IMR-90 (cell line): Measurements from ENCODE around the gene CFC1B. TPM values are rescaled to one million over a fixed set of nuclear protein-coding genes. Genes with fewer than 3 reads are reported as not detected.
"Not testable (repeated sequence)": the region's sequence is repeated elsewhere in the genome, so short reads cannot be mapped to it uniquely, and the experiment has no call there.

Experiments used
- ATAC-seq: fragments of 200-7000 bp; cut with Tn5 transposase; 2 replicates; pipeline ENCODE4 v1.9.1; 2020; ENCODE audit warnings: low read depth, mild to moderate bottlenecking, moderate library complexity
- BruUV-seq: library from RNA; stranded (reverse); fragments of 400-500 nt; replicated peaks from 2 replicates; lab custom pipeline; 2021; lab: Mats Ljungman, UMichigan
- CTCF ChIA-PET: fragments of 300-600 bp; formaldehyde crosslinking; extraction: SDS; loops from one replicate; lab custom pipeline; 2021; ENCODE audit warnings: antibody characterized with exemption; lab: Yijun Ruan, JAX
- POLR2A ChIA-PET: fragments of 300-600 bp; sonication (Branson Sonifier 250); formaldehyde crosslinking; loops from one replicate; lab custom pipeline; 2022; ENCODE audit warnings: antibody characterized with exemption; ENCODE audit not compliant: unreplicated experiment; lab: Charles Lee
- DNase-seq: peaks from one replicate; pipeline ENCODE4 v3.0.0; 2013
- H2AFZ ChIP-seq: replicated peaks from 2 replicates; pipeline ENCODE3; 2013; ENCODE audit warnings: low read length, mild to moderate bottlenecking; ENCODE audit not compliant: poor library complexity
- H2AK5ac ChIP-seq: 2 replicates; pipeline ENCODE4 v1.6.1; 2013; ENCODE audit warnings: low read depth, low read length, inconsistent platforms
- H2AK9ac ChIP-seq: replicated peaks from 2 replicates; pipeline ENCODE3; 2013; ENCODE audit warnings: mild to moderate bottlenecking, low read depth, low read length, moderate library complexity; ENCODE audit not compliant: poor library complexity
- H2BK120ac ChIP-seq: 2 replicates; pipeline ENCODE4 v1.6.1; 2013; ENCODE audit warnings: low read depth, low read length, inconsistent platforms
- H2BK15ac ChIP-seq: 3 replicates; pipeline ENCODE4 v1.6.1; 2013; ENCODE audit warnings: low read depth, low read length, inconsistent platforms
- H2BK20ac ChIP-seq: 2 replicates; pipeline ENCODE4 v1.6.1; 2013; ENCODE audit warnings: low read depth, mild to moderate bottlenecking, inconsistent platforms, low read length, moderate library complexity
- H2BK5ac ChIP-seq: 2 replicates; pipeline ENCODE4 v1.6.1; 2013; ENCODE audit warnings: mild to moderate bottlenecking, low read depth, low read length, inconsistent platforms; ENCODE audit not compliant: poor library complexity, severe bottlenecking
- H3K14ac ChIP-seq: replicated peaks from 2 replicates; pipeline ENCODE4 v1.6.1; 2013; ENCODE audit warnings: low read depth, low read length, inconsistent platforms
- H3K18ac ChIP-seq: 2 replicates; pipeline ENCODE4 v1.6.1; 2013; ENCODE audit warnings: low read depth, low read length, control low read depth
- H3K23ac ChIP-seq: 2 replicates; pipeline ENCODE4 v1.6.1; 2013; ENCODE audit warnings: low read depth, low read length, inconsistent platforms
- H3K27ac ChIP-seq: 2 replicates; pipeline ENCODE4 v1.5.1; 2013; ENCODE audit warnings: mild to moderate bottlenecking, control low read depth, low read length; ENCODE audit not compliant: insufficient read depth
- H3K27me3 ChIP-seq: 2 replicates; pipeline ENCODE4 v1.6.1; 2013; ENCODE audit warnings: low read length; ENCODE audit not compliant: control insufficient read depth, insufficient read depth
- H3K36me3 ChIP-seq: 2 replicates; pipeline ENCODE4 v1.6.1; 2013; ENCODE audit warnings: low read length, mixed read lengths; ENCODE audit not compliant: control insufficient read depth, insufficient read depth
- H3K4ac ChIP-seq: 2 replicates; pipeline ENCODE4 v1.6.1; 2013; ENCODE audit warnings: low read depth, low read length, inconsistent platforms
- H3K4me1 ChIP-seq: 2 replicates; pipeline ENCODE4 v1.6.1; 2013; ENCODE audit warnings: low read length, mixed read lengths; ENCODE audit not compliant: control insufficient read depth, insufficient read depth
- H3K4me2 ChIP-seq: 2 replicates; pipeline ENCODE4 v1.6.1; 2013; ENCODE audit warnings: low read depth, mild to moderate bottlenecking, control low read depth, low read length, moderate library complexity
- H3K4me3 ChIP-seq: 2 replicates; pipeline ENCODE4 v1.5.1; 2013; ENCODE audit warnings: low read depth, mild to moderate bottlenecking, control low read depth, low read length, moderate library complexity; ENCODE audit not compliant: insufficient read depth
- H3K56ac ChIP-seq: 2 replicates; pipeline ENCODE4 v1.6.1; 2013; ENCODE audit warnings: low read length, inconsistent platforms; ENCODE audit not compliant: insufficient read depth; ENCODE audit errors: extremely low read depth
- H3K79me1 ChIP-seq, 2 experiments: 2 replicates each; pipeline ENCODE4 v1.6.1; 2013; ENCODE audit warnings: low read length in 2 of 2, inconsistent platforms in 1 of 2, low read depth in 1 of 2
- H3K9ac ChIP-seq: 2 replicates; pipeline ENCODE4 v1.6.1; 2013; ENCODE audit warnings: low read depth, low read length, control low read depth
- H3K9me1 ChIP-seq: 2 replicates; pipeline ENCODE4 v1.6.1; 2013; ENCODE audit warnings: low read length, inconsistent platforms; ENCODE audit not compliant: insufficient read depth
- H3K9me3 ChIP-seq: 2 replicates; pipeline ENCODE4 v1.6.1; 2013; ENCODE audit warnings: low read length; ENCODE audit not compliant: control insufficient read depth, insufficient read depth
- H4K20me1 ChIP-seq: 2 replicates; pipeline ENCODE4 v1.6.1; 2013; ENCODE audit warnings: low read length, inconsistent platforms; ENCODE audit not compliant: insufficient read depth
- H4K5ac ChIP-seq: 2 replicates; pipeline ENCODE4 v1.6.1; 2013; ENCODE audit warnings: mild to moderate bottlenecking, low read depth, low read length, control low read depth
- H4K8ac ChIP-seq, 2 experiments: 2 replicates each; pipeline ENCODE4 v1.6.1; 2013; ENCODE audit warnings: low read depth in 2 of 2, low read length in 2 of 2, control low read depth in 1 of 2, inconsistent platforms in 1 of 2
- H4K91ac ChIP-seq: 2 replicates; pipeline ENCODE4 v1.6.1; 2013; ENCODE audit warnings: low read depth, low read length, inconsistent platforms; ENCODE audit not compliant: insufficient read depth
- WGBS, 2 experiments: methylation state at CpG; one replicate each; pipeline versions ENCODE4 v1.1.5 to v1.1.7; 2013; ENCODE audit warnings: missing lambda C conversion rate in 2 of 2; ENCODE audit not compliant: insufficient read length in 1 of 2; ENCODE audit errors: extremely low coverage in 2 of 2; 5-methylcytosine and 5-hydroxymethylcytosine counted together
- dilution Hi-C: fragments of 300-500 bp; cut with HindIII; formaldehyde crosslinking; loops from one replicate; pipeline ENCODE4 v1.14.3; 2018; ENCODE audit warnings: low sequenced_read_pairs; ENCODE audit not compliant: unreplicated experiment
- in situ Hi-C: fragments of 300-500 bp; cut with MboI; formaldehyde crosslinking; loops from 3 replicates; pipeline ENCODE4 v1.14.3; 2019; ENCODE audit warnings: low sequenced_read_pairs, inconsistent platforms, mixed read lengths
- intact Hi-C: fragments of 100-400 bp; cut with micrococcal nuclease; formaldehyde crosslinking; loops from 2 replicates; pipeline ENCODE4 v1.10.0; 2022
- polyA plus RNA-seq, 3 experiments: library from polyadenylated mRNA; depleted of rRNA; stranded (reverse); fragments of >200 nt; gene quantifications; 2 replicates each; pipeline ENCODE4 v1.2.3, GENCODE V29; 2012; ENCODE audit warnings: low replicate concordance in 1 of 3
- total RNA-seq: library from RNA; depleted of rRNA; stranded (reverse); fragments of >200 nt; gene quantifications from 2 replicates; pipeline ENCODE4 v1.2.3, GENCODE V29; 2012

The CFC1B gene
- total and polyA plus RNA-seq, 2 of the 4 experiments (the other 2 are of a cell fraction) = not detected

- H2AK5ac ChIP-seq, H3K9me3 ChIP-seq, H4K5ac ChIP-seq, H3K9me1 ChIP-seq, H4K20me1 ChIP-seq, BruUV-seq, ATAC-seq, H4K8ac ChIP-seq, dilution Hi-C loops, H3K18ac ChIP-seq, H3K56ac ChIP-seq, H3K14ac ChIP-seq, intact Hi-C loops, H2BK120ac ChIP-seq, H2BK20ac ChIP-seq, in situ Hi-C loops, H2AK9ac ChIP-seq, H3K4me1 ChIP-seq, H2BK5ac ChIP-seq, POLR2A ChIA-PET, H3K9ac ChIP-seq, H3K27me3 ChIP-seq, H3K79me1 ChIP-seq, DNase-seq, H4K91ac ChIP-seq, H3K23ac ChIP-seq, H2BK15ac ChIP-seq, H3K36me3 ChIP-seq, H2AFZ ChIP-seq, CTCF ChIA-PET, H3K27ac ChIP-seq, H3K4ac ChIP-seq, H3K4me2 ChIP-seq, H3K4me3 ChIP-seq: not testable (repeated sequence)
- WGBS, 2 experiments = no CpG with 5 or more reads among the region's 5 CpGs
These were observed 24.0 kb downstream of the CFC1B start for GRCh38 chr2:130544978-130545377.

- in situ Hi-C loops, H4K91ac ChIP-seq, H3K79me1 ChIP-seq, H2AK5ac ChIP-seq, H2AFZ ChIP-seq, H3K9me1 ChIP-seq, H3K4me3 ChIP-seq, H3K9me3 ChIP-seq, H2BK20ac ChIP-seq, H3K27me3 ChIP-seq, H2BK5ac ChIP-seq, H3K56ac ChIP-seq, H3K14ac ChIP-seq, H2BK15ac ChIP-seq, H3K4me2 ChIP-seq, H3K23ac ChIP-seq, ATAC-seq, H2AK9ac ChIP-seq, H3K18ac ChIP-seq, H2BK120ac ChIP-seq, DNase-seq, H4K8ac ChIP-seq, H3K9ac ChIP-seq, H3K4ac ChIP-seq, intact Hi-C loops, H3K4me1 ChIP-seq, H4K20me1 ChIP-seq, H3K36me3 ChIP-seq, BruUV-seq, H4K5ac ChIP-seq, POLR2A ChIA-PET, H3K27ac ChIP-seq, dilution Hi-C loops, CTCF ChIA-PET: not testable (repeated sequence)
- WGBS, 2 experiments = no CpG with 5 or more reads among the region's 3 CpGs
These were observed 27.4 kb downstream of the CFC1B start for GRCh38 chr2:130548418-130548817.
